Right cardiac atrium (tissue), 5 donors: ENCODE data around the gene CD83. TPM values are rescaled to one million over a fixed set of nuclear protein-coding genes. Genes with fewer than 3 reads are reported as not detected.

Experiments
- ATAC-seq, 2 donors: fragments of 200-7000 bp; cut with Tn5 transposase; one replicate each; pipeline versions ENCODE4 v1.8.0 to v1.9.1; 2020; ENCODE audit warnings: moderate library complexity in 2 of 2, mild to moderate bottlenecking in 1 of 2
- DNase-seq, 3 donors: peaks; one replicate each; pipeline ENCODE4 v3.0.0-alpha.2; 2020
- H3K27ac ChIP-seq: one replicate; pipeline ENCODE4 v1.5.1; 2013; ENCODE audit warnings: mild to moderate bottlenecking, low read length, control low read depth, moderate library complexity
- H3K27me3 ChIP-seq: one replicate; pipeline ENCODE4 v1.6.1; 2013; ENCODE audit not compliant: control insufficient read depth, insufficient read depth
- H3K4me1 ChIP-seq: one replicate; pipeline ENCODE4 v1.6.1; 2013; ENCODE audit warnings: low read length; ENCODE audit not compliant: control insufficient read depth, insufficient read depth
- H3K4me3 ChIP-seq: one replicate; pipeline ENCODE4 v1.5.1; 2013; ENCODE audit warnings: low read length, control low read depth
- H3K9me3 ChIP-seq: one replicate; pipeline ENCODE4 v1.6.1; 2013; ENCODE audit warnings: low read length; ENCODE audit not compliant: control insufficient read depth
- WGBS: extraction: QIAGEN DNeasy Blood & Tissue Kit; methylation state at CpG from one replicate; pipeline ENCODE4 v1.1.7; 2013; 5-methylcytosine and 5-hydroxymethylcytosine counted together
- intact Hi-C, 4 donors: fragments of 100-400 bp; cut with DNase I; formaldehyde crosslinking; loops; one replicate each; pipeline versions ENCODE4 v1.11.0 to v1.14.0; 2022 to 2023
- polyA plus RNA-seq: library from polyadenylated mRNA; stranded (reverse); fragments of 200-250 nt; gene quantifications from one replicate; pipeline ENCODE4 v1.2.3, GENCODE V29; 2013
- total RNA-seq, 4 donors: library from RNA; stranded (reverse); fragmentation: NEBNext Ultra II Directional; extraction: Animal tissue kit (Norgen Biotek cat#: 25700); gene quantifications; one replicate each; pipeline ENCODE4 v1.2.1, GENCODE V29; 2021
- donor health status: healthy with polysubstance abuse.
- donor health status: DM: no; HTN: yes; CAD: no.
- donor health status: DM: no; HTN: no; CAD: no.
- donor health status: DM: no; HTN: yes; CAD: no; lungs with severe emphysema.
- donor health status: DM: yes; HTN: yes; CAD: no.

CD83 gene
- total and polyA plus RNA-seq, 5 donors: 1.7 to 2.6 (median 1.9) TPM

- H3K27me3 ChIP-seq: no peaks in the 10 kb centered on the region
- DNase-seq: no peak
- no peak overlapping the region for H3K4me3 ChIP-seq
- 77% methylated on average over 5 of the region's 5 CpGs for WGBS
- no peak for ATAC-seq
- no peak overlapping the region for H3K27ac ChIP-seq
- no peaks in the 10 kb centered on the region for H3K9me3 ChIP-seq
- H3K4me1 ChIP-seq: no peaks in the 10 kb centered on the region
- intact Hi-C loops: no loop called here
Observed at GRCh38 chr6:14126191-14126590, 8.6 kb downstream of the CD83 start.

- Histone ChIP-seq H3K27me3 (no peaks in the 10 kb centered on the region), H3K4me3 (no peak overlapping the region), H3K4me1 (no peaks in the 10 kb centered on the region), H3K9me3 (no peaks in the 10 kb centered on the region), H3K27ac (no peak overlapping the region)
- 55% methylated on average over 3 of the region's 3 CpGs for WGBS
- intact Hi-C loops: no loop called here
- no peak for DNase-seq
- no peak for ATAC-seq
Observed at GRCh38 chr6:14127611-14128010, 10.0 kb downstream of the CD83 start.

GRCh38 chr6:14128012-14128411, 10.4 kb downstream of the CD83 start:
- H3K27me3 ChIP-seq: no peaks in the 10 kb centered on the region
- no peak for DNase-seq
- ATAC-seq: no peak
- no peak overlapping the region for H3K27ac ChIP-seq
- no peak overlapping the region for H3K4me3 ChIP-seq
- WGBS: 49% methylated on average over 4 of the region's 4 CpGs
- H3K4me1 ChIP-seq: no peaks in the 10 kb centered on the region
- intact Hi-C loops: no loop called here
- H3K9me3 ChIP-seq: no peaks in the 10 kb centered on the region

GRCh38 chr6:14128746-14129145, 11.2 kb downstream of the CD83 start:
- intact Hi-C loops: no loop called here
- no peak for DNase-seq
- Histone ChIP-seq H3K9me3 (no peaks in the 10 kb centered on the region), H3K4me3 (no peak overlapping the region), H3K4me1 (no peaks in the 10 kb centered on the region), H3K27me3 (no peaks in the 10 kb centered on the region), H3K27ac (no peak overlapping the region)
- WGBS: 84% methylated on average over 4 of the region's 4 CpGs
- ATAC-seq: no peak

- 25% methylated on average over 7 of the region's 7 CpGs for WGBS
- no peak overlapping the region for H3K27ac ChIP-seq
- no peak overlapping the region for H3K4me3 ChIP-seq
- intact Hi-C loops: no loop called here
- H3K9me3 ChIP-seq: no peaks in the 10 kb centered on the region
- no peaks in the 10 kb centered on the region for H3K27me3 ChIP-seq
- peak; percentile 88 to 93 for ATAC-seq
- DNase-seq: peak; percentile 40 to 73 (median 65)
- no peaks in the 10 kb centered on the region for H3K4me1 ChIP-seq
Observed at GRCh38 chr6:14129575-14129974, 12.0 kb downstream of the CD83 start.

GRCh38 chr6:14130435-14131075, 13.0 kb downstream of the CD83 start:
- DNase-seq: no peak
- Histone ChIP-seq H3K27me3 (no peaks in the 10 kb centered on the region), H3K27ac (no peak overlapping the region), H3K4me1 (no peaks in the 10 kb centered on the region), H3K4me3 (no peak overlapping the region), H3K9me3 (no peaks in the 10 kb centered on the region)
- ATAC-seq: no peak
- 89% methylated on average over 15 of the region's 15 CpGs for WGBS
- intact Hi-C loops: loop anchor here in 1 of 4 donors (10.0 kb wide), 1 partner anchor 1494 kb away; no protein-coding TSS in a partner anchor

- Histone ChIP-seq H3K27me3 (no peaks in the 10 kb centered on the region), H3K27ac (no peak overlapping the region), H3K4me3 (no peak overlapping the region), H3K4me1 (no peaks in the 10 kb centered on the region), H3K9me3 (no peaks in the 10 kb centered on the region)
- intact Hi-C loops: loop anchor here in 1 of 4 donors (10.0 kb wide), 1 partner anchor 1493 kb away; no protein-coding TSS in a partner anchor
- DNase-seq: no peak
- no peak for ATAC-seq
- 94% methylated on average over 7 of the region's 7 CpGs for WGBS
Observed at GRCh38 chr6:14131579-14131978, 14.0 kb downstream of the CD83 start.

- no peak for DNase-seq
- Histone ChIP-seq H3K4me1 (no peaks in the 10 kb centered on the region), H3K27ac (no peak overlapping the region), H3K27me3 (no peaks in the 10 kb centered on the region), H3K4me3 (no peak overlapping the region), H3K9me3 (no peaks in the 10 kb centered on the region)
- intact Hi-C loops: loop anchor here in 1 of 4 donors (10.0 kb wide), 1 partner anchor 1492 kb away; no protein-coding TSS in a partner anchor
- ATAC-seq: no peak
- 97% methylated on average over 10 of the region's 10 CpGs for WGBS
Observed at GRCh38 chr6:14132244-14132920, 14.8 kb downstream of the CD83 start.

- no peaks in the 10 kb centered on the region for H3K27me3 ChIP-seq
- DNase-seq: no peak
- ATAC-seq: no peak
- H3K4me3 ChIP-seq: no peak overlapping the region
- no peak overlapping the region for H3K27ac ChIP-seq
- intact Hi-C loops: loop anchor here in 1 of 4 donors (10.0 kb wide), 1 partner anchor 1492 kb away; no protein-coding TSS in a partner anchor
- no peaks in the 10 kb centered on the region for H3K9me3 ChIP-seq
- no peaks in the 10 kb centered on the region for H3K4me1 ChIP-seq
- WGBS: 97% methylated on average over 4 of the region's 4 CpGs
Observed at GRCh38 chr6:14132921-14133275, 15.3 kb downstream of the CD83 start.

- Histone ChIP-seq H3K4me3 (no peak overlapping the region), H3K9me3 (no peaks in the 10 kb centered on the region), H3K27me3 (no peaks in the 10 kb centered on the region), H3K27ac (no peak overlapping the region), H3K4me1 (no peaks in the 10 kb centered on the region)
- no peak for DNase-seq
- WGBS: 96% methylated on average over 4 of the region's 4 CpGs
- no peak for ATAC-seq
- intact Hi-C loops: loop anchor here in 1 of 4 donors (10.0 kb wide), 1 partner anchor 1490 kb away; no protein-coding TSS in a partner anchor
Observed at GRCh38 chr6:14134211-14134910, 16.8 kb downstream of the CD83 start.
